SK-N-MC (cell line): ENCODE measurements around the gene NEK7.

Experiments used
- EZH2 ChIP-seq: fragments of 200-600 bp; sonication (generic); IDR thresholded peaks from one replicate; pipeline ENCODE4 v1.6.1; 2017; ENCODE audit warnings: antibody characterized with exemption
- FOXP2 ChIP-seq: optimal IDR thresholded peaks from 2 replicates; pipeline ENCODE3; 2011; ENCODE audit warnings: mild to moderate bottlenecking, moderate library complexity; ENCODE audit not compliant: insufficient read depth; ENCODE audit errors: extremely low read length, control extremely low read depth
- POLR2AphosphoS5 ChIP-seq: IDR thresholded peaks from 2 replicates; pipeline ENCODE4 v1.6.1; 2012; ENCODE audit warnings: mild to moderate bottlenecking, low read depth, low read length, borderline replicate concordance

GRCh38 chr1:198187973-198188588, 31.3 kb downstream of the NEK7 start:
- TF ChIP-seq EZH2 (no peak), FOXP2 (no peak), POLR2AphosphoS5 (no peak)
